Measurements from ENCODE around the gene MYO18A.
"Not testable (repeated sequence)": the region's sequence is repeated elsewhere in the genome, so short reads cannot be mapped to it uniquely, and the experiment has no call there.

The MYO18A gene

GRCh38 chr17:29089601-29090044 is 90.6 kb downstream of the MYO18A start:
- DNase-seq (no peak), ATAC-seq (no peak)
- no peaks in the 10 kb centered on the region for H3K27me3 Mint-ChIP-seq
- no peak overlapping the region for H3K4me3 Mint-ChIP-seq
- H3K9me3 Mint-ChIP-seq = no peaks in the 10 kb centered on the region
- H3K27ac Mint-ChIP-seq = no peak overlapping the region
- H3K4me1 Mint-ChIP-seq = no peaks in the 10 kb centered on the region
- peaks cover 5% of the 10 kb centered on the region for H3K36me3 Mint-ChIP-seq (ENCODE audit: low read depth)

- not testable (repeated sequence) for ATAC-seq
These were observed 91.4 kb downstream of the MYO18A start for GRCh38 chr17:29088782-29089181.

GRCh38 chr17:29086628-29087332 is 93.4 kb downstream of the MYO18A start:
- Mint-ChIP-seq H3K4me3 (no peak overlapping the region), H3K9me3 (no peaks in the 10 kb centered on the region), H3K4me1 (no peaks in the 10 kb centered on the region), H3K27me3 (no peaks in the 10 kb centered on the region), H3K27ac (no peak overlapping the region), H3K36me3 (ENCODE audit: low read depth) (peaks cover 5% of the 10 kb centered on the region)
- DNase-seq = no peak
- no peak for ATAC-seq

More at GRCh38 chr17:29088782-29089181, 91.4 kb downstream of the MYO18A start:
- not testable (repeated sequence) for H3K36me3 Mint-ChIP-seq (ENCODE audit: low read depth); H3K27ac Mint-ChIP-seq; H3K4me3 Mint-ChIP-seq; H3K4me1 Mint-ChIP-seq; DNase-seq; H3K9me3 Mint-ChIP-seq; H3K27me3 Mint-ChIP-seq

GRCh38 chr17:29085223-29085622 is 95.0 kb downstream of the MYO18A start:
- no peaks in the 10 kb centered on the region for H3K27me3 Mint-ChIP-seq
- H3K4me3 Mint-ChIP-seq = no peak overlapping the region
- H3K9me3 Mint-ChIP-seq = no peaks in the 10 kb centered on the region
- no peaks in the 10 kb centered on the region for H3K4me1 Mint-ChIP-seq
- DNase-seq = no peak
- no peak for ATAC-seq
- H3K36me3 Mint-ChIP-seq (ENCODE audit: low read depth) = peaks cover 5% of the 10 kb centered on the region
- no peak overlapping the region for H3K27ac Mint-ChIP-seq

- H3K27me3 Mint-ChIP-seq = no peaks in the 10 kb centered on the region
- H3K36me3 Mint-ChIP-seq (ENCODE audit: low read depth) = peaks cover 5% of the 10 kb centered on the region
- H3K4me1 Mint-ChIP-seq = no peaks in the 10 kb centered on the region
- ATAC-seq (no peak), DNase-seq (no peak)
- no peak overlapping the region for H3K27ac Mint-ChIP-seq
- no peak overlapping the region for H3K4me3 Mint-ChIP-seq
- no peaks in the 10 kb centered on the region for H3K9me3 Mint-ChIP-seq
These were observed 95.6 kb downstream of the MYO18A start for GRCh38 chr17:29084541-29085146.

- H3K9me3 Mint-ChIP-seq = no peaks in the 10 kb centered on the region
- no peaks in the 10 kb centered on the region for H3K27me3 Mint-ChIP-seq
- no peak overlapping the region for H3K4me3 Mint-ChIP-seq
- H3K27ac Mint-ChIP-seq = no peak overlapping the region
- peaks cover 2% of the 10 kb centered on the region for H3K36me3 Mint-ChIP-seq (ENCODE audit: low read depth)
- DNase-seq (no peak), ATAC-seq (no peak)
- no peaks in the 10 kb centered on the region for H3K4me1 Mint-ChIP-seq
These were observed 99.2 kb downstream of the MYO18A start for GRCh38 chr17:29080965-29081364.

GRCh38 chr17:29080323-29080722 is 99.9 kb downstream of the MYO18A start:
- H3K4me3 Mint-ChIP-seq = no peak overlapping the region
- H3K4me1 Mint-ChIP-seq = no peaks in the 10 kb centered on the region
- ATAC-seq (no peak), DNase-seq (no peak)
- peaks cover 2% of the 10 kb centered on the region for H3K36me3 Mint-ChIP-seq (ENCODE audit: low read depth)
- H3K27me3 Mint-ChIP-seq = no peaks in the 10 kb centered on the region
- no peaks in the 10 kb centered on the region for H3K9me3 Mint-ChIP-seq
- no peak overlapping the region for H3K27ac Mint-ChIP-seq

- H3K27ac Mint-ChIP-seq = no peak overlapping the region
- no peaks in the 10 kb centered on the region for H3K9me3 Mint-ChIP-seq
- no peak overlapping the region for H3K4me3 Mint-ChIP-seq
- ATAC-seq (no peak), DNase-seq (no peak)
- no peaks in the 10 kb centered on the region for H3K4me1 Mint-ChIP-seq
- H3K36me3 Mint-ChIP-seq (ENCODE audit: low read depth) = peaks cover 2% of the 10 kb centered on the region
- no peaks in the 10 kb centered on the region for H3K27me3 Mint-ChIP-seq
These were observed 100.3 kb downstream of the MYO18A start for GRCh38 chr17:29079887-29080286.

- Mint-ChIP-seq H3K4me1 (no peaks in the 10 kb centered on the region), H3K4me3 (no peak overlapping the region), H3K27me3 (no peaks in the 10 kb centered on the region), H3K27ac (no peak overlapping the region), H3K9me3 (no peaks in the 10 kb centered on the region), H3K36me3 (ENCODE audit: low read depth) (peaks cover 2% of the 10 kb centered on the region)
- DNase-seq = no peak
- no peak for ATAC-seq
These were observed 100.8 kb downstream of the MYO18A start for GRCh38 chr17:29079433-29079832.

GRCh38 chr17:29078183-29079045 is 101.8 kb downstream of the MYO18A start:
- H3K4me1 Mint-ChIP-seq = no peaks in the 10 kb centered on the region
- no peaks in the 10 kb centered on the region for H3K27me3 Mint-ChIP-seq
- no peaks in the 10 kb centered on the region for H3K9me3 Mint-ChIP-seq
- no peak overlapping the region for H3K27ac Mint-ChIP-seq
- no peak overlapping the region for H3K4me3 Mint-ChIP-seq
- ATAC-seq = no peak
- peaks cover 2% of the 10 kb centered on the region for H3K36me3 Mint-ChIP-seq (ENCODE audit: low read depth)
- no peak for DNase-seq

GRCh38 chr17:29077320-29077719 is 102.9 kb downstream of the MYO18A start:
- Mint-ChIP-seq H3K27me3 (no peaks in the 10 kb centered on the region), H3K36me3 (ENCODE audit: low read depth) (peaks cover 2% of the 10 kb centered on the region), H3K9me3 (no peaks in the 10 kb centered on the region), H3K4me3 (no peak overlapping the region), H3K27ac (no peak overlapping the region), H3K4me1 (no peaks in the 10 kb centered on the region)
- ATAC-seq (no peak), DNase-seq (no peak)

GRCh38 chr17:29076722-29077121 is 103.5 kb downstream of the MYO18A start:
- Mint-ChIP-seq H3K9me3 (no peaks in the 10 kb centered on the region), H3K4me1 (no peaks in the 10 kb centered on the region), H3K27me3 (no peaks in the 10 kb centered on the region), H3K36me3 (ENCODE audit: low read depth) (peaks cover 2% of the 10 kb centered on the region), H3K4me3 (no peak overlapping the region), H3K27ac (no peak overlapping the region)
- ATAC-seq (no peak), DNase-seq (no peak)

- DNase-seq (no peak), ATAC-seq (no peak)
- Mint-ChIP-seq H3K4me3 (no peak overlapping the region), H3K27me3 (no peaks in the 10 kb centered on the region), H3K36me3 (ENCODE audit: low read depth) (peaks cover 2% of the 10 kb centered on the region), H3K9me3 (no peaks in the 10 kb centered on the region), H3K27ac (no peak overlapping the region), H3K4me1 (no peaks in the 10 kb centered on the region)
These were observed 104.1 kb downstream of the MYO18A start for GRCh38 chr17:29076087-29076486.

GRCh38 chr17:29074488-29074887 is 105.7 kb downstream of the MYO18A start:
- ATAC-seq (peak; percentile 41), DNase-seq (no peak)
- Mint-ChIP-seq H3K4me1 (no peaks in the 10 kb centered on the region), H3K4me3 (no peak overlapping the region), H3K27ac (no peak overlapping the region), H3K36me3 (ENCODE audit: low read depth) (peaks cover 2% of the 10 kb centered on the region), H3K9me3 (no peaks in the 10 kb centered on the region), H3K27me3 (no peaks in the 10 kb centered on the region)

GRCh38 chr17:29073520-29073919 is 106.7 kb downstream of the MYO18A start:
- Mint-ChIP-seq H3K9me3 (no peaks in the 10 kb centered on the region), H3K27ac (no peak overlapping the region), H3K4me1 (no peaks in the 10 kb centered on the region), H3K36me3 (ENCODE audit: low read depth) (peaks cover 2% of the 10 kb centered on the region), H3K4me3 (no peak overlapping the region), H3K27me3 (no peaks in the 10 kb centered on the region)
- DNase-seq (no peak), ATAC-seq (no peak)

Data from activated naive CD8-positive, alpha-beta T cell treated with anti-CD3 and anti-CD28 coated beads, Interleukin-2, amount 50 U/mL, for 24 hours (primary cell).